Karpas-422 (cell line): ENCODE data around the gene CD19. TPM values are rescaled to one million over a fixed set of nuclear protein-coding genes. Genes with fewer than 3 reads are reported as not detected.

Source experiments
- DNase-seq: peaks from one replicate; pipeline ENCODE4 v3.0.0-alpha.2; 2015
- H2AFZ ChIP-seq: fragments of 200-600 bp; sonication (generic); 2 replicates; pipeline ENCODE4 v1.6.1; 2014; ENCODE audit warnings: antibody characterized with exemption, low read length, mixed read lengths
- H3K27ac ChIP-seq: fragments of 200-600 bp; sonication (generic); 2 replicates; pipeline ENCODE4 v1.5.1; 2014; ENCODE audit warnings: mild to moderate bottlenecking, low read length, moderate library complexity
- H3K27me3 ChIP-seq: fragments of 200-600 bp; sonication (generic); 2 replicates; pipeline ENCODE4 v1.6.1; 2014; ENCODE audit warnings: low read length, mixed read lengths
- H3K36me3 ChIP-seq: fragments of 200-600 bp; sonication (generic); 2 replicates; pipeline ENCODE4 v1.6.1; 2014; ENCODE audit warnings: low read length, mixed read lengths; ENCODE audit not compliant: insufficient read depth
- H3K4me1 ChIP-seq: fragments of 200-600 bp; sonication (generic); 2 replicates; pipeline ENCODE4 v1.6.1; 2014; ENCODE audit warnings: mild to moderate bottlenecking, low read length, mixed read lengths
- H3K4me2 ChIP-seq: fragments of 200-600 bp; sonication (generic); 2 replicates; pipeline ENCODE4 v1.6.1; 2014; ENCODE audit warnings: low read length, low read depth, mild to moderate bottlenecking; ENCODE audit not compliant: poor library complexity, severe bottlenecking
- H3K4me3 ChIP-seq: fragments of 200-600 bp; sonication (generic); 2 replicates; pipeline ENCODE4 v1.5.1; 2014; ENCODE audit warnings: mild to moderate bottlenecking, antibody characterized with exemption, low read length, mixed read lengths
- H3K79me2 ChIP-seq: fragments of 200-600 bp; sonication (generic); 2 replicates; pipeline ENCODE4 v1.6.1; 2014; ENCODE audit warnings: mild to moderate bottlenecking, low read length, mixed read lengths
- H3K9ac ChIP-seq: fragments of 200-600 bp; sonication (generic); 2 replicates; pipeline ENCODE4 v1.6.0; 2014; ENCODE audit warnings: low read length
- H3K9me2 ChIP-seq: fragments of 200-600 bp; sonication (generic), shearing (Covaris generic); replicated peaks from 2 replicates; pipeline ENCODE4 v1.6.0; 2014; ENCODE audit warnings: mild to moderate bottlenecking, low read length, moderate library complexity; ENCODE audit not compliant: insufficient read depth
- H3K9me3 ChIP-seq: fragments of 300-700, 200-600 bp; sonication (generic); 2 replicates; pipeline ENCODE4 v1.6.1; 2014; ENCODE audit warnings: low read length, mixed read lengths
- H4K20me1 ChIP-seq: fragments of 200-600 bp; sonication (generic); 2 replicates; pipeline ENCODE4 v1.6.1; 2014; ENCODE audit warnings: mild to moderate bottlenecking, antibody characterized with exemption, low read length, low read depth; ENCODE audit not compliant: insufficient read depth
- total RNA-seq: library from RNA; depleted of rRNA; stranded (reverse); fragments of >200 nt; shearing (Covaris generic); gene quantifications from 2 replicates; pipeline ENCODE4 v1.2.3, GENCODE V29; 2014; ENCODE audit warnings: low replicate concordance

The CD19 gene
- total RNA-seq, 1 experiment from 2014 or later, result 194 TPM

GRCh38 chr16:28903344-28904042 lies 28.3 kb upstream of the CD19 start:
- H3K27me3 ChIP-seq, result no peaks in the 10 kb centered on the region
- no peak for DNase-seq
- no peak overlapping the region for H3K4me3 ChIP-seq
- no peaks in the 10 kb centered on the region for H4K20me1 ChIP-seq
- H3K4me2 ChIP-seq, result no peak overlapping the region
- H3K36me3 ChIP-seq, result peaks cover 4% of the 10 kb centered on the region; the same call in 1 of the 2 replicates
- H3K27ac ChIP-seq, result no peak overlapping the region
- no peak overlapping the region for H2AFZ ChIP-seq
- H3K9me2 ChIP-seq, result no peaks in the 10 kb centered on the region
- no peak overlapping the region for H3K9ac ChIP-seq
- H3K9me3 ChIP-seq, result no peaks in the 10 kb centered on the region
- H3K79me2 ChIP-seq, result no peaks in the 10 kb centered on the region
- H3K4me1 ChIP-seq, result no peaks in the 10 kb centered on the region

GRCh38 chr16:28904363-28904762 lies 27.4 kb upstream of the CD19 start:
- H3K4me3 ChIP-seq, result no peak overlapping the region
- H4K20me1 ChIP-seq, result no peaks in the 10 kb centered on the region
- no peak overlapping the region for H3K4me2 ChIP-seq
- H2AFZ ChIP-seq, result no peak overlapping the region
- H3K9ac ChIP-seq, result no peak overlapping the region
- H3K36me3 ChIP-seq, result no peaks in the 10 kb centered on the region; the same call in 1 of the 2 replicates
- H3K9me3 ChIP-seq, result no peaks in the 10 kb centered on the region
- no peaks in the 10 kb centered on the region for H3K9me2 ChIP-seq
- no peak for DNase-seq
- H3K27ac ChIP-seq, result no peak overlapping the region
- H3K27me3 ChIP-seq, result no peaks in the 10 kb centered on the region
- H3K79me2 ChIP-seq, result no peaks in the 10 kb centered on the region
- H3K4me1 ChIP-seq, result no peaks in the 10 kb centered on the region

GRCh38 chr16:28904828-28905227 lies 26.9 kb upstream of the CD19 start:
- Histone ChIP-seq H3K4me1 (no peaks in the 10 kb centered on the region), H3K9me2 (no peaks in the 10 kb centered on the region), H3K4me3 (no peak overlapping the region), H3K4me2 (no peak overlapping the region), H3K27me3 (no peaks in the 10 kb centered on the region), H3K9ac (no peak overlapping the region), H3K27ac (no peak overlapping the region), H2AFZ (no peak overlapping the region), H3K9me3 (no peaks in the 10 kb centered on the region), H3K79me2 (no peaks in the 10 kb centered on the region), H3K36me3 (no peaks in the 10 kb centered on the region; the same call in 1 of the 2 replicates), H4K20me1 (no peaks in the 10 kb centered on the region)
- no peak for DNase-seq

- no peak overlapping the region for H2AFZ ChIP-seq
- H3K9ac ChIP-seq, result no peak overlapping the region
- DNase-seq, result no peak
- H3K4me2 ChIP-seq, result no peak overlapping the region
- H3K9me2 ChIP-seq, result no peaks in the 10 kb centered on the region
- no peaks in the 10 kb centered on the region for H3K27me3 ChIP-seq
- H3K9me3 ChIP-seq, result no peaks in the 10 kb centered on the region
- H4K20me1 ChIP-seq, result no peaks in the 10 kb centered on the region
- no peak overlapping the region for H3K4me3 ChIP-seq
- no peaks in the 10 kb centered on the region; the same call in 1 of the 2 replicates for H3K36me3 ChIP-seq
- no peaks in the 10 kb centered on the region for H3K4me1 ChIP-seq
- no peak overlapping the region for H3K27ac ChIP-seq
- no peaks in the 10 kb centered on the region for H3K79me2 ChIP-seq
Observed at GRCh38 chr16:28905229-28905754, 26.5 kb upstream of the CD19 start.

- H2AFZ ChIP-seq, result no peak overlapping the region
- H3K9me3 ChIP-seq, result no peaks in the 10 kb centered on the region
- no peaks in the 10 kb centered on the region for H3K27me3 ChIP-seq
- no peak overlapping the region for H3K9ac ChIP-seq
- no peaks in the 10 kb centered on the region for H4K20me1 ChIP-seq
- no peak overlapping the region for H3K4me3 ChIP-seq
- no peak overlapping the region for H3K4me2 ChIP-seq
- H3K79me2 ChIP-seq, result no peaks in the 10 kb centered on the region
- H3K4me1 ChIP-seq, result no peaks in the 10 kb centered on the region
- H3K27ac ChIP-seq, result no peak overlapping the region
- H3K9me2 ChIP-seq, result no peaks in the 10 kb centered on the region
- 0 out of 2 replicates have a peak, but pooled peaks cover 3% of the 10 kb centered on the region for H3K36me3 ChIP-seq
- DNase-seq, result no peak
Observed at GRCh38 chr16:28905800-28906372, 25.9 kb upstream of the CD19 start.

GRCh38 chr16:28910086-28911031 lies 21.4 kb upstream of the CD19 start:
- Histone ChIP-seq H3K27ac (no peak overlapping the region), H3K9me2 (no peaks in the 10 kb centered on the region), H3K4me2 (no peak overlapping the region), H2AFZ (no peak overlapping the region), H3K79me2 (no peaks in the 10 kb centered on the region), H3K36me3 (0 out of 2 replicates have a peak, but pooled peaks cover 3% of the 10 kb centered on the region), H3K27me3 (no peaks in the 10 kb centered on the region), H3K4me1 (no peaks in the 10 kb centered on the region), H3K9me3 (no peaks in the 10 kb centered on the region), H3K9ac (no peak overlapping the region), H4K20me1 (no peaks in the 10 kb centered on the region), H3K4me3 (no peak overlapping the region)
- no peak for DNase-seq

GRCh38 chr16:28912558-28912957 lies 19.2 kb upstream of the CD19 start:
- no peaks in the 10 kb centered on the region for H3K27me3 ChIP-seq
- H3K79me2 ChIP-seq, result no peaks in the 10 kb centered on the region
- H3K9me2 ChIP-seq, result no peaks in the 10 kb centered on the region
- no peak overlapping the region for H3K4me2 ChIP-seq
- 0 out of 2 replicates have a peak, but pooled peaks cover 3% of the 10 kb centered on the region for H3K36me3 ChIP-seq
- no peaks in the 10 kb centered on the region for H3K9me3 ChIP-seq
- H4K20me1 ChIP-seq, result no peaks in the 10 kb centered on the region
- DNase-seq, result no peak
- H3K9ac ChIP-seq, result no peak overlapping the region
- no peak overlapping the region for H3K27ac ChIP-seq
- H2AFZ ChIP-seq, result no peak overlapping the region
- H3K4me1 ChIP-seq, result no peaks in the 10 kb centered on the region
- no peak overlapping the region for H3K4me3 ChIP-seq
